ENCODE data around the gene SERPING1. TPM values are rescaled to one million over a fixed set of nuclear protein-coding genes. Genes with fewer than 3 reads are reported as not detected.

The SERPING1 gene
- polyA plus RNA-seq, 1 of the 3 experiments (the other 2 are of a cell fraction), result 4.5 TPM

GRCh38 chr11:57566905-57567514, 30.5 kb upstream of the SERPING1 start:
- ChIA-PET POLR2A (interaction anchor here (0.6 to 2.8 kb wide), 6 partner anchors 70 to 977 kb away, joined by 3 to 24 read pairs (median 4); partner anchors contain the start of gene YPEL4), CTCF (interaction anchor here (0.6 to 9.3 kb wide), 33 partner anchors 9 to 242 kb away, joined by 3 to 326 read pairs (median 7); partner anchors contain the start of genes RTN4RL2, SERPING1, SLC43A1 and TNKS1BP1)
- Histone ChIP-seq H3K9me3 (no peaks in the 10 kb centered on the region), H3K27me3 (ENCODE audit: insufficient read depth) (no peaks in the 10 kb centered on the region), H3K27ac (ENCODE audit: low read depth in 2 of 2, low read length in 1 of 2) (peak overlapping the region; percentile 36 to 57; a peak in 3 of 4 replicates), H3K79me2 (ENCODE audit: insufficient read depth) (no peaks in the 10 kb centered on the region; the same call in 1 of the 2 replicates), H3K4me1 (ENCODE audit: control insufficient read depth in 1 of 2, insufficient read depth in 2 of 2, low read depth in 1 of 2, low read length in 1 of 2) (peaks cover 0 to 13% of the 10 kb centered on the region in 2 experiments; a peak in 1 of 4 replicates), H3K9ac (peak overlapping the region; percentile 79), H3K9me2 (no peaks in the 10 kb centered on the region), H2AFZ (ENCODE audit: low read depth) (peak overlapping the region; percentile 88), H3K36me3 (replicated peaks in 1 of 2; ENCODE audit: control insufficient read depth in 1 of 2, insufficient read depth in 2 of 2, low read length in 1 of 2) (no peaks in the 10 kb centered on the region), H3K4me2 (peak overlapping the region; percentile 95), H3K4me3 (ENCODE audit: low read depth in 2 of 2, low read length in 1 of 2) (peak overlapping the region; percentile 82 to 96), H4K20me1 (ENCODE audit: insufficient read depth) (no peaks in the 10 kb centered on the region), H3F3A (replicated peaks; ENCODE audit: insufficient read depth) (no peaks in the 10 kb centered on the region)
- peak; percentile 35 for DNase-seq
- 31% methylated on average over 14 of the region's 15 CpGs for WGBS (ENCODE audit: low lambda C conversion rate)
- TF ChIP-seq NFIC (IDR thresholded peaks at IDR 0.05; ENCODE audit: borderline replicate concordance) (no peak), EZH2phosphoT487 (IDR thresholded peaks at IDR 0.05; ENCODE audit: borderline replicate concordance, low read depth) (no peak), FOXM1 (IDR thresholded peaks at IDR 0.05; ENCODE audit: low read depth) (no peak), MAX (IDR thresholded peaks at IDR 0.05; ENCODE audit: low read depth) (no peak), USF2 (IDR thresholded peaks at IDR 0.05; ENCODE audit: borderline replicate concordance, low read depth, low read length) (no peak), NRF1 (IDR thresholded peaks at IDR 0.05; ENCODE audit: low read depth, low read length) (no peak), GATA2 (CRISPR knock-in tag; IDR thresholded peaks at IDR 0.05) (no peak), FOSL2 (IDR thresholded peaks at IDR 0.05; ENCODE audit: borderline replicate concordance, low read depth) (no peak), YY1 (IDR thresholded peaks at IDR 0.05; ENCODE audit: low read depth) (no peak), MXI1 (IDR thresholded peaks at IDR 0.05; ENCODE audit: low read depth, low read length) (no peak), TAF1 (IDR thresholded peaks at IDR 0.05; ENCODE audit: borderline replicate concordance, low read depth, low read length) (no peak), RXRA (IDR thresholded peaks at IDR 0.05; ENCODE audit: borderline replicate concordance, low read depth) (no peak), MEF2A (IDR thresholded peaks at IDR 0.05; ENCODE audit: borderline replicate concordance, low read depth) (no peak), SMC3 (IDR thresholded peaks at IDR 0.05; ENCODE audit: low read depth, low read length) (no peak)
